GM21423 (cell line): ENCODE results near the gene MINDY1.
A peak's percentile ranks its signal among the peaks of the same experiment; 100 is the strongest.

ENCODE experiments used
- ATAC-seq: cut with Tn5 transposase; IDR thresholded peaks from one replicate; pipeline ENCODE4 v1.9.1; 2021; ENCODE audit warnings: mild to moderate bottlenecking, moderate library complexity; ENCODE audit not compliant: unreplicated experiment

MINDY1 gene, protein sequence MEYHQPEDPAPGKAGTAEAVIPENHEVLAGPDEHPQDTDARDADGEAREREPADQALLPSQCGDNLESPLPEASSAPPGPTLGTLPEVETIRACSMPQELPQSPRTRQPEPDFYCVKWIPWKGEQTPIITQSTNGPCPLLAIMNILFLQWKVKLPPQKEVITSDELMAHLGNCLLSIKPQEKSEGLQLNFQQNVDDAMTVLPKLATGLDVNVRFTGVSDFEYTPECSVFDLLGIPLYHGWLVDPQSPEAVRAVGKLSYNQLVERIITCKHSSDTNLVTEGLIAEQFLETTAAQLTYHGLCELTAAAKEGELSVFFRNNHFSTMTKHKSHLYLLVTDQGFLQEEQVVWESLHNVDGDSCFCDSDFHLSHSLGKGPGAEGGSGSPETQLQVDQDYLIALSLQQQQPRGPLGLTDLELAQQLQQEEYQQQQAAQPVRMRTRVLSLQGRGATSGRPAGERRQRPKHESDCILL

GRCh38 chr1:151006327-151007052 lies at the start of gene MINDY1:
TSS of gene MINDY1 (minus strand) at chr1:151006902. CDS start at chr1:151002617, 4,285 bp downstream.
- ATAC-seq, result peak; percentile 35

DNA sequence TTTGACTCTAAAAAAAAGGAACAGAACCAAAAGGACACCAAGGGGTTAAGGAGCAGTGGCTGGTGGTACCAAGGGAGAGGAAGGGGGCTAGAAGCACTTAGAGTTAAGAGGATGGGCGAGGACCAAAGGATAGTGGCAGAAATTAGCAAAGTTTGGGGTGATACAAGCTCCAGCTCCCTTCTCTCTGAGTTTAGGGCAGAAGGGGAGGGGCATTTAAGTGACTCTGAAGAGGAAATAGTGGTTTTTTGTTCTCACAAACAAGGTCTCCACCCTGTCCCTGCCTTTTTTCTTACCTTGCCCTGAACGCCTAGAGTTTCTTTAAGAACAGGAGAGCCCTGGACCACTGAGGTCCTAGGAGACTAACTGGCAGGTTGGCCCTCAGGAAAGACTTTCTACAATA lies 49.4 kb upstream of the MINDY1 start:
- no peak for ATAC-seq

DNA sequence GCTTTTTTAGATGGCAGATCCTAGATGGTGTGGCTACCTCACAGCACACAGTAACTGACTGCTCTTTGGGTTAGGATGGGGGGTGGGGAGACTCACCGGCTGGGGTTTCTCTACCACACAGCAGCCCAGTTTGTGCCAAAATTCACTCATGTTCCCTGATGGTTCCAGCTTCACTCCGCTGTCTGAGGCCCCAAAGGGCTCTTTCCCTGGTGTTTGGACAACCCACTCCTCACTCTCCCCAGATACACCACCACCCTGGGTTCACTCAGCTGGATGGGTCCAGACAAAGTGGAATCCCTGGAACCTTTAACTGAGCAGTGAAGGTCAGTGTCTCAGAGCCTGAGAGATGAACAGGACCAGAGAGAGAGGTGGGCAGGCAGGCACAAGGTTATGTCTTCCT lies 48.9 kb upstream of the MINDY1 start:
- no peak for ATAC-seq

DNA sequence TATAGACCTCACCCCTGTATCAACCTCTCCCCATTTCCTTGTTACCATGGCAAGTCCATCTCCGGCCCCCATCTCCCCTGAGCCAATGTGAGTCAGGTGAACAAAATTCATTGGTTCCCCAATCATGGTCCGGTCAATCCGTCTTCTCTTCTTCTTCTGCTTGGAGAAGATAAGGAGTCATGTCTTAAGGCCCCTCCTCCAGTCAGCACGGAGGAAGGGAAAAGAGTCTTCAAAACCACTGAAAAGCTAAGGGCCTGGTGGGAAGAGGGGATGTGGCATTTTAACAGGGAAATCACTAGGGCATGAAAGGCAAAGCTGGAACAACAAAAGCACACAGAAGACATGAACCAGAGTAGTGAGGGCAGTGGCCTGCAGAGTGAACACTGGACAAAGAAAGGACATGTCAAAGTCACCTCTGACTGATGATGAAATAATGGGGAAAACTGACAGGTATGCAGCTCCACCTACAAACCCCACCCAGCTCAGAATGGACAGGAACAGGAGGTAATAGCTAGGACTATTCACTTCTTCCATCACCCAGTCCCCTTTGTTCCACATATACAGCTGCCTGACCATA lies 48.4 kb upstream of the MINDY1 start:
- no peak for ATAC-seq

DNA sequence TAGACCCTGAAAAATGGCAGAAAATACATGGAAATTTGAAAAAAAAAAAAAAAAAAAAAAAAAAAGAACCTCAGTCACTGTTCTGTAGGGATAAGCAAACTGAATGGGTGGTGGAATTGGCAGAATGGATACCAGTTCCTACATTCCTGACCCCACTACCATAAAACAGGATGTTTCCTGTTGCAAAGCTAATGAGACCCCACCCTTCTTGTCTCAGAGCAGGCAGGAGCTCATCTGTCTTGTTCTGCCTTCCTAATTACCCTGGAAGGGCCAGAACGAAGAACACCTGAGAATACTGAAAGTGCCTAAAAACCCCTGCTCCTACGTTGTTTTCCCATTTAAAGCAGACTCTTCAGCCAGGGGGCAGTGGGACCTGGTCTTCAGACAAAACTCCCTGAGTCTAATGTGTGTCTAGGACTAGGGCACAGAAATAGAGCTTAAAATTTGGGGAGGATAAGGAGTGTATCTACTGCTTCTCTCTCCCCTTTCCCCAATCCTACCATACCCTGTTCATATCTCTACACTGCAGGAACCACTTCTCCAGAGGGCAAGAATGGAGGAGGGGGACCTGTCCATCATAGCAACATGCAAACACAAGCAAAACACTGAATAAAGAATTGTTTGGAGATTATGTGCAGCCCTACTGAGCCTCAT lies 44.8 kb upstream of the MINDY1 start:
- no peak for ATAC-seq

GRCh38 chr1:151050051-151050688 lies 43.5 kb upstream of the MINDY1 start:
- ATAC-seq, result no peak

DNA sequence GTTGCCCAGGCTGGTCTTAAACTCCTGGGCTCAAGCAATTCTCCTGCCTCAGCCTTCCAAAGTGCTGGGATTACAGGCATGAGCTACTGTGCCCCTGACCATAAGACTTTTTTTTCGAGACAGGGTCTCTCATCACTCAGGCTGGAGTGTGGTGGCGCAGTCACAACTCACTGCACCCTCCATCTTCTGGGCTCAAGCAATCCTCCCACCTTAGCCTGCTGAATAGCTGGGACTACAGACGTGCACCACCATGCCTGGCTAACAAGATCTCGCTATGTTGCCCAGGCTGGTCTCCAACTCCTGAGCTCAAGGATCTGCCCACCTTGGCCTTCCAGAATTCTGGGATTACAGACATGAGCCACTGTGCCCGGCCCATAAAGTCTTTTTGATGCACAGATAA lies 42.8 kb upstream of the MINDY1 start:
- no peak for ATAC-seq

DNA sequence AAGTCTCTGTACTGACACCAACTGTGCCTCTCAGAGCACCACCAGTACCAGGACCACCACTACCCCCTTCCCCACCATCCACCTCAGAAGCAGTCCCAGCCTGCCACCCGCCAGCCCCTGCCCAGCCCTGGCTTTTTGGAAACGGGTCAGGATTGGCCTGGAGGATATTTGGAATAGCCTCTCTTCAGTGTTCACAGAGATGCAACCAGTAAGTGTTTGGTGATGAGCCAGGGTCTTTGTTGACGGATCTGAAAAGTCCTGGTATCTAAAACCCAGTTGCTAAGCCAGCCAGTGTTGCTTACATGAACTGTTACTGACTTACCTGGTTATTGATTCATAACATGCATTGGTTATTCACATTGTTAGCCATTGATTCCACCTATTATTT lies 41.9 kb upstream of the MINDY1 start:
- ATAC-seq, result no peak

- ATAC-seq, result peak; percentile 58
Measured at GRCh38 chr1:151047925-151048644, 41.4 kb upstream of the MINDY1 start.

DNA sequence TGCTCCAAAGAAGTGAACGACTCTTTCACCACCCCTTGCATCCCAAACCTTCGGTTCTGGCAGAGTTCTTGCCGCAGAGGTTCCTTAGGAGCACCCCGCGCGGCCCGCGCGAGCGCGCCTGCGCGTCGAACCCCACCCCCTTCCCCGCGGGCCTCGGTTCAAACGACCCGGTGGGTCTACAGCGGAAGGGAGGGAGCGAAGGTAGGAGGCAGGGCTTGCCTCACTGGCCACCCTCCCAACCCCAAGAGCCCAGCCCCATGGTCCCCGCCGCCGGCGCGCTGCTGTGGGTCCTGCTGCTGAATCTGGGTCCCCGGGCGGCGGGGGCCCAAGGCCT lies 40.9 kb upstream of the MINDY1 start, which contains the start of gene C1orf56:
C1orf56 (plus strand) TSS at position 161 of the 334 bp plus-strand sequence; CDS start at position 258, 97 bp downstream.
- ATAC-seq, result peak; percentile 48

- ATAC-seq, result no peak
Measured at GRCh38 chr1:151043163-151043562, 36.5 kb upstream of the MINDY1 start.

- no peak for ATAC-seq
Measured at GRCh38 chr1:151039521-151039920, 32.8 kb upstream of the MINDY1 start.

GRCh38 chr1:151037032-151037431 lies 30.3 kb upstream of the MINDY1 start:
- no peak for ATAC-seq

GRCh38 chr1:151036356-151036755 lies 29.7 kb upstream of the MINDY1 start, which contains the start of gene BNIPL:
TSS of gene BNIPL (plus strand) at chr1:151036586. CDS start at chr1:151036726, 140 bp downstream.
- ATAC-seq, result no peak

- ATAC-seq, result no peak
Measured at GRCh38 chr1:151035167-151035566, 28.5 kb upstream of the MINDY1 start.

- ATAC-seq, result no peak
Measured at GRCh38 chr1:151032164-151032563, 25.5 kb upstream of the MINDY1 start.

DNA sequence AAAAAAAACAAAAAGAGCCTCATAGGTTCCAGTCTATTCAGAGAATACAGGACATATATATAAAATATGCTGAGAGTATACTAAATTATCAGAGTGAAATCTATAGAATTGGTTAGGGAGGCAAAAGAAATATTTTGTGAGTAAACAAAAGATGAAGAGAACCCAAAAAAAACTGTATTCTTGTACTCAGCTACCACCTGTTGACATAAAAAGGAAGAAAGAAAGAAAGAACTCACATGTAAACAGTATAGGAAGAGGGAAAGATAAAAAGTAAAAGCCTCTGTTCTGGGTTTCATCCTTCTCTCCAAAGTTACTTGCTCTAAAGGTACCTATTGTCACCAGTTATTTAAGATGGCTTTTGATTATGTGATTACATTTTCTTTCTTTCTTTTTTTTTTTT lies 19.8 kb upstream of the MINDY1 start:
- ATAC-seq, result no peak

DNA sequence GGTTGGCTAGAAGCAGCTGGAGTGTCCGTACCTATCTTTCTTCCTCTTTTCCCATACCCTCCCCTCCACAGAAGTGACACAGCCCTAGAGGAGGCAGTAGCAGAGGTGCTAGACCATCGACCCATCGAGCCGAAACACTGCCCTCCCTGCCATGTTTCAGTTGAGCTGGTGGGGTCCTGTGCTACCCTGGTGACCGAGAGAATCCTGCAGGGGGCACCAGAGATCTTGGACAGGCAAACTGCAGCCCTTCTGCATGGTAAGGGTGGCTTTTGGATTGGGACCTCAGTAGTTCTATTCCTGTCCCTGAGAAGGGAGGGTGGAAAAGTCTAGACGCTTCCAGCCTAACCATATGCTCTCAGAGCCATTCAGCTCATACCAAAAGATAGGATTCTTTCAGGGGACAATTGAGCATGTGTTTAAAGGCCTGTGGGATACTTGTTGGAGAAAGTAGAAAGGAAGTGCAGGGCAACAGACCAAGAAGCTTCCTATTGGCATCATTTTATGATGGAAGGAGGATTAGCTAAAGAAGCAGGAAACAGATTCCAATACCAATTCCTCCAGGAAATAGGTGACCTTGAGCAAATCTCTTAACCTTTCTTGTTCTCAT lies 17.9 kb upstream of the MINDY1 start:
- peak; percentile 60 for ATAC-seq

DNA sequence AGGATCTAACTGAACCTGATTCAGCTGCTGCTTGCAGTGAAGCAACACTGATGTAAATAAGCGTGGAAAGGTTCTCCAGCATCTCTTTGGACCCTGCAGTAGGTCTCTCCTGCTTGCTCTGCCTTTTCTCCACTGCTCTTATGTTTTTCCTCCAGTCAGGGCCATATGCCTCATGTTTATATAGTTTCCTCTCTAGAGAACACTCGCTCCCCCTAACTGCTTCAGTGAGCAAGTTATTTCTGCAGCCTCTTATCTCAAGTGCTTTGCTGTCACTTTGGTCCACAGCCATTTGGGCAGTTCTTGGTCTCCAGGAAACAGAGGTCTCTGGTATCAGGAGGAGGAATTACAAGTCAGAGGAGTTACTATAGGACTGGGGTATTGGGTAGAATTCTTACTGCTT lies 6.8 kb upstream of the MINDY1 start:
- ATAC-seq, result no peak
